Kidney (tissue), 14 donors: Measurements from ENCODE around the gene CLEC16A. TPM values are rescaled to one million over a fixed set of nuclear protein-coding genes. Genes with fewer than 3 reads are reported as not detected.

ENCODE experiments used
- DNase-seq, 5 donors: peaks; one replicate each; pipeline ENCODE4 v3.0.0-alpha.2; 2013 to 2020
- FAIRE-seq: peaks from 2 replicates; lab custom pipeline; 2012; peaks lifted over from hg19 to GRCh38; lab: Jason Lieb, UNC
- H3K27ac ChIP-seq, 2 donors: one replicate each; pipeline ENCODE4 v1.7.0; 2013; ENCODE audit warnings: low read depth in 2 of 2, low read length in 2 of 2, inconsistent platforms in 1 of 2
- H3K27me3 ChIP-seq: one replicate; pipeline ENCODE4 v1.7.1; 2013; ENCODE audit warnings: low read length, inconsistent platforms; ENCODE audit not compliant: control insufficient read depth, insufficient read depth
- H3K36me3 ChIP-seq, 3 donors: one replicate each; pipeline versions ENCODE4 v1.7.0 to v1.7.1; 2013; ENCODE audit warnings: low read length in 3 of 3, control low read depth in 1 of 3, inconsistent platforms in 1 of 3; ENCODE audit not compliant: insufficient read depth in 3 of 3, control insufficient read depth in 2 of 3
- H3K4me1 ChIP-seq, 3 donors: one replicate each; pipeline versions ENCODE4 v1.7.0 to v1.7.1; 2013; ENCODE audit warnings: low read length in 3 of 3, inconsistent platforms in 1 of 3, low read depth in 1 of 3; ENCODE audit not compliant: control insufficient read depth in 2 of 3, insufficient read depth in 2 of 3
- H3K4me3 ChIP-seq, 3 donors: one replicate each; pipeline versions ENCODE4 v1.7.0 to v1.8.1; 2013; ENCODE audit warnings: low read length in 3 of 3, control low read depth in 1 of 3, inconsistent platforms in 1 of 3
- H3K9ac ChIP-seq, 3 donors: one replicate each; pipeline versions ENCODE4 v1.7.0 to v1.7.1; 2013; ENCODE audit warnings: low read length in 3 of 3, control low read depth in 1 of 3, inconsistent platforms in 1 of 3
- H3K9me3 ChIP-seq, 3 donors: one replicate each; pipeline versions ENCODE4 v1.7.0 to v1.7.1; 2013; ENCODE audit warnings: low read length in 3 of 3, control low read depth in 1 of 3, inconsistent platforms in 1 of 3; ENCODE audit not compliant: control insufficient read depth in 2 of 3, insufficient read depth in 1 of 3
- intact Hi-C: fragments of 100-400 bp; cut with DNase I; formaldehyde crosslinking; loops from one replicate; pipeline ENCODE4 v1.11.1; 2022
- polyA plus RNA-seq: library from polyadenylated mRNA; stranded (reverse); fragments of 350-450 nt; fragmentation: Illumina TruSeq; extraction: RNeasy Lipid Tissue Mini Kit (QIAGEN cat#74804); gene quantifications from one replicate; pipeline ENCODE4 v1.2.3, GENCODE V29; 2014; ENCODE audit warnings: low read depth, low replicate concordance; ENCODE audit not compliant: insufficient read depth
- total RNA-seq: library from RNA; stranded (reverse); fragmentation: NEBNext Ultra II Directional; extraction: Animal tissue kit (Norgen Biotek cat#: 25700); gene quantifications from one replicate; pipeline ENCODE4 v1.2.1, GENCODE V29; 2021
- TF ChIP-seq, protein P1 (sequence below): IDR thresholded peaks from 3 replicates; pipeline ENCODE4 v1.5.1; 2012; ENCODE audit warnings: mild to moderate bottlenecking, moderate library complexity, borderline replicate concordance; ENCODE audit not compliant: insufficient read depth; ENCODE audit errors: extremely low read depth
- donor health status: control.
- donor health status: control.
- donor health status: control.
- donor health status: control.
- donor health status: control.
- donor health status: DM: yes; HTN: yes; CAD: no.
- donor health status: Normal renal cell carcinoma (clear cell type).

The CLEC16A gene
- total and polyA plus RNA-seq, 2 donors from 2014 or later: 10.8 to 51.9 TPM

DNA sequence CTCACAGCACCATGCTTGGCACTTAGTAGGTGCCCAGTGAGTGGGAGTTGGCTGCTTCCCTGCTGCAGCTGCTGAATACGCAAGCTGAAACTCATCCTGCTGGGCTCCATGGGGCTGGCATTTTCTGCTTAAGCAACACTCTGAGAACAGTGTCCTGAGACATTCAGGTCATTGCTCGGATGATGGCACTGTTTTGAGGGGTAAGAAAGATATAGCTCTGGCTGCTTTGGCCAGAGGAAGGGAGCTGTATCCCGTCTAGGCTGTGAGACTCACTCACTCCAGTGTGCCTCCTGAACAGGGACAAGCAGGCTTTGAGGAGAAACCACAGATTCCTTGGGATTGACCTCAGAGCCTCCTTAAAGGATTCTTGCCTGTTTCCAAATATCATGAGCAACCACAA lies 120.5 kb downstream of the CLEC16A start:
- H3K36me3 ChIP-seq: peaks cover 0 to 6% (median 5%) of the 10 kb centered on the region in 3 donors
- no peaks in the 10 kb centered on the region for H3K9me3 ChIP-seq
- H3K4me3 ChIP-seq: no peak overlapping the region
- intact Hi-C loops: no loop called here
- no peak for DNase-seq
- no peaks in the 10 kb centered on the region for H3K27me3 ChIP-seq
- no peak for FAIRE-seq
- H3K4me1 ChIP-seq: peaks cover 10 to 34% (median 28%) of the 10 kb centered on the region in 3 donors
- H3K9ac ChIP-seq: no peak overlapping the region
- H3K27ac ChIP-seq: no peak overlapping the region
- TF ChIP-seq, protein P1, sequence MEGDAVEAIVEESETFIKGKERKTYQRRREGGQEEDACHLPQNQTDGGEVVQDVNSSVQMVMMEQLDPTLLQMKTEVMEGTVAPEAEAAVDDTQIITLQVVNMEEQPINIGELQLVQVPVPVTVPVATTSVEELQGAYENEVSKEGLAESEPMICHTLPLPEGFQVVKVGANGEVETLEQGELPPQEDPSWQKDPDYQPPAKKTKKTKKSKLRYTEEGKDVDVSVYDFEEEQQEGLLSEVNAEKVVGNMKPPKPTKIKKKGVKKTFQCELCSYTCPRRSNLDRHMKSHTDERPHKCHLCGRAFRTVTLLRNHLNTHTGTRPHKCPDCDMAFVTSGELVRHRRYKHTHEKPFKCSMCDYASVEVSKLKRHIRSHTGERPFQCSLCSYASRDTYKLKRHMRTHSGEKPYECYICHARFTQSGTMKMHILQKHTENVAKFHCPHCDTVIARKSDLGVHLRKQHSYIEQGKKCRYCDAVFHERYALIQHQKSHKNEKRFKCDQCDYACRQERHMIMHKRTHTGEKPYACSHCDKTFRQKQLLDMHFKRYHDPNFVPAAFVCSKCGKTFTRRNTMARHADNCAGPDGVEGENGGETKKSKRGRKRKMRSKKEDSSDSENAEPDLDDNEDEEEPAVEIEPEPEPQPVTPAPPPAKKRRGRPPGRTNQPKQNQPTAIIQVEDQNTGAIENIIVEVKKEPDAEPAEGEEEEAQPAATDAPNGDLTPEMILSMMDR: no peak

DNA sequence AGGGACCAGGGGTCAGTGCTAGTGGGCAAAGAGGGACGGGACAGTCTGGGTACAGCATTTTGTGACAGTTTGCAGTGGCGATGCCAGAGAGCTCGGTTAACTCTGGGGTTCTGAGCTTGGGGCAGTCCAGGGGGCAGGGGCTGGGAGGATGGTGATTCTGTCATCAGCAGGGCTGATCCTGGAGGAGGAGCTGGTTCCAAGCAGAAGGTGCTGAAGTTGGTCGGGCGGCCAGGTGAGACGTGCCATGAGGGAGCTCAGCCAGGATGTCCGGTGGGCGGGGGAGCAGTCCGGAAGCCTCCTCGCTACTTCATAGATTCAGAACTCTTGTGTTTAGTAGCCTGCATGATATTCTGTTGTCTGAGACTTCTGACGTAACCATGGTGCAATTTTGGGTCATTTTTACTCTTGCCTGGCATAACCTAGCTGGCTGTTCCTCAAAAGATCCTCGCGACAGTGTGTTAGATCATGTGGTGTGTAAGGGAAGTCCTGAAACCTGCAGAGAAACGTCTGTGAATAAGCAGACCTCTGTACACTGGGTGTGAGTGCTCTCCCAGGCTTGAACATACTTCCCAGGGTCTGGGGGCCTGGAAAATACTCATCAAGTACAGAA lies 122.0 kb downstream of the CLEC16A start:
- Histone ChIP-seq H3K27ac (peak overlapping the region; percentile 30 to 88), H3K27me3 (no peaks in the 10 kb centered on the region), H3K9me3 (no peaks in the 10 kb centered on the region), H3K36me3 (peaks cover 0 to 7% (median 6%) of the 10 kb centered on the region in 3 donors), H3K4me3 (no peak overlapping the region), H3K9ac (peak overlapping the region in 1 of 3 donors; percentile 13), H3K4me1 (peaks cover 10 to 34% (median 23%) of the 10 kb centered on the region in 3 donors)
- intact Hi-C loops: no loop called here
- TF ChIP-seq, protein P1: no peak
- no peak for DNase-seq
- FAIRE-seq: no peak

GRCh38 chr16:11067266-11067665 lies 122.9 kb downstream of the CLEC16A start:
- H3K4me3 ChIP-seq: no peak overlapping the region
- TF ChIP-seq, protein P1: no peak
- H3K27ac ChIP-seq: peak overlapping the region; percentile 86 to 88
- no peaks in the 10 kb centered on the region for H3K27me3 ChIP-seq
- intact Hi-C loops: no loop called here
- H3K4me1 ChIP-seq: peaks cover 10 to 31% (median 23%) of the 10 kb centered on the region in 3 donors
- peaks cover 0 to 3% (median 0%) of the 10 kb centered on the region in 3 donors for H3K36me3 ChIP-seq
- H3K9me3 ChIP-seq: no peaks in the 10 kb centered on the region
- FAIRE-seq (no peak), DNase-seq (no peak)
- H3K9ac ChIP-seq: peak overlapping the region in 1 of 3 donors; percentile 51
